OCI-LY1 (cell line): ENCODE results near the gene MRC2.

Experiments
- H2AFZ ChIP-seq: fragments of 200-600 bp; sonication (generic), shearing (Covaris generic); 2 replicates; pipeline ENCODE4 v1.6.0; 2014; ENCODE audit warnings: antibody characterized with exemption, mild to moderate bottlenecking, low read length
- H3F3A ChIP-seq: fragments of 200-600 bp; sonication (generic), shearing (Covaris generic); 2 replicates; pipeline ENCODE4 v1.6.0; 2014; ENCODE audit warnings: mild to moderate bottlenecking, antibody characterized with exemption, low read length, moderate library complexity; ENCODE audit not compliant: insufficient read depth
- H3K27ac ChIP-seq: fragments of 200-600 bp; sonication (generic); 2 replicates; pipeline ENCODE4 v1.5.1; 2014; ENCODE audit warnings: low read length, mixed run types, mild to moderate bottlenecking, low read depth; ENCODE audit not compliant: poor library complexity, severe bottlenecking
- H3K27me3 ChIP-seq: fragments of 200-600 bp; sonication (generic); 2 replicates; pipeline ENCODE4 v1.6.0; 2014; ENCODE audit warnings: antibody characterized with exemption, mild to moderate bottlenecking, low read length, moderate library complexity; ENCODE audit not compliant: insufficient read depth
- H3K36me3 ChIP-seq: fragments of 200-600 bp; sonication (generic); 2 replicates; pipeline ENCODE4 v1.6.1; 2014; ENCODE audit warnings: mild to moderate bottlenecking, antibody characterized with exemption, low read length, moderate library complexity, mixed read lengths; ENCODE audit not compliant: insufficient read depth
- H3K4me1 ChIP-seq: fragments of 200-600 bp; sonication (generic); 2 replicates; pipeline ENCODE4 v1.5.1; 2014; ENCODE audit warnings: mild to moderate bottlenecking, low read length, moderate library complexity; ENCODE audit not compliant: insufficient read depth, severe bottlenecking
- H3K4me2 ChIP-seq: fragments of 200-600 bp; sonication (generic), shearing (Covaris generic); 2 replicates; pipeline ENCODE4 v1.6.1; 2014; ENCODE audit warnings: low read length
- H3K4me3 ChIP-seq: fragments of 200-600 bp; sonication (generic); 2 replicates; pipeline ENCODE4 v1.5.1; 2014; ENCODE audit warnings: low read length, low read depth, mild to moderate bottlenecking, mixed read lengths; ENCODE audit not compliant: poor library complexity, severe bottlenecking
- H3K79me2 ChIP-seq: fragments of 200-600 bp; shearing (Covaris generic); 2 replicates; pipeline ENCODE4 v1.6.1; 2016; ENCODE audit warnings: mixed run types, low read length, mixed read lengths; ENCODE audit not compliant: insufficient read depth
- H3K9ac ChIP-seq: fragments of 200-600 bp; sonication (generic), shearing (Covaris generic); 2 replicates; pipeline ENCODE4 v1.6.1; 2014; ENCODE audit warnings: mild to moderate bottlenecking, low read length, mixed read lengths
- H3K9me2 ChIP-seq: fragments of 200-600 bp; sonication (generic), shearing (Covaris generic); 2 replicates; pipeline ENCODE4 v1.6.1; 2014; ENCODE audit warnings: low read depth, mild to moderate bottlenecking, low read length, mixed read lengths
- H3K9me3 ChIP-seq: fragments of 200-600 bp; shearing (Covaris generic); 2 replicates; pipeline ENCODE4 v1.6.1; 2014; ENCODE audit warnings: low read length, mixed read lengths
- H4K20me1 ChIP-seq: fragments of 200-600 bp; sonication (generic), shearing (Covaris generic); 2 replicates; pipeline ENCODE4 v1.6.0; 2016; ENCODE audit warnings: mild to moderate bottlenecking, low read length; ENCODE audit not compliant: insufficient read depth
- EZH2 ChIP-seq: fragments of 200-600 bp; sonication (generic), shearing (Covaris generic); IDR thresholded peaks from 2 replicates; pipeline ENCODE4 v1.8.0; 2017; ENCODE audit warnings: borderline replicate concordance, mixed run types, mild to moderate bottlenecking, antibody characterized with exemption, low read length, moderate library complexity, mixed read lengths
- TF ChIP-seq, protein P1 (sequence below): fragments of 200-600 bp; sonication (generic), shearing (Covaris generic); IDR thresholded peaks from 2 replicates; pipeline ENCODE4 v1.5.1; 2017; ENCODE audit warnings: mild to moderate bottlenecking, antibody characterized with exemption, low read length, moderate library complexity, mixed read lengths

MRC2 gene, protein sequence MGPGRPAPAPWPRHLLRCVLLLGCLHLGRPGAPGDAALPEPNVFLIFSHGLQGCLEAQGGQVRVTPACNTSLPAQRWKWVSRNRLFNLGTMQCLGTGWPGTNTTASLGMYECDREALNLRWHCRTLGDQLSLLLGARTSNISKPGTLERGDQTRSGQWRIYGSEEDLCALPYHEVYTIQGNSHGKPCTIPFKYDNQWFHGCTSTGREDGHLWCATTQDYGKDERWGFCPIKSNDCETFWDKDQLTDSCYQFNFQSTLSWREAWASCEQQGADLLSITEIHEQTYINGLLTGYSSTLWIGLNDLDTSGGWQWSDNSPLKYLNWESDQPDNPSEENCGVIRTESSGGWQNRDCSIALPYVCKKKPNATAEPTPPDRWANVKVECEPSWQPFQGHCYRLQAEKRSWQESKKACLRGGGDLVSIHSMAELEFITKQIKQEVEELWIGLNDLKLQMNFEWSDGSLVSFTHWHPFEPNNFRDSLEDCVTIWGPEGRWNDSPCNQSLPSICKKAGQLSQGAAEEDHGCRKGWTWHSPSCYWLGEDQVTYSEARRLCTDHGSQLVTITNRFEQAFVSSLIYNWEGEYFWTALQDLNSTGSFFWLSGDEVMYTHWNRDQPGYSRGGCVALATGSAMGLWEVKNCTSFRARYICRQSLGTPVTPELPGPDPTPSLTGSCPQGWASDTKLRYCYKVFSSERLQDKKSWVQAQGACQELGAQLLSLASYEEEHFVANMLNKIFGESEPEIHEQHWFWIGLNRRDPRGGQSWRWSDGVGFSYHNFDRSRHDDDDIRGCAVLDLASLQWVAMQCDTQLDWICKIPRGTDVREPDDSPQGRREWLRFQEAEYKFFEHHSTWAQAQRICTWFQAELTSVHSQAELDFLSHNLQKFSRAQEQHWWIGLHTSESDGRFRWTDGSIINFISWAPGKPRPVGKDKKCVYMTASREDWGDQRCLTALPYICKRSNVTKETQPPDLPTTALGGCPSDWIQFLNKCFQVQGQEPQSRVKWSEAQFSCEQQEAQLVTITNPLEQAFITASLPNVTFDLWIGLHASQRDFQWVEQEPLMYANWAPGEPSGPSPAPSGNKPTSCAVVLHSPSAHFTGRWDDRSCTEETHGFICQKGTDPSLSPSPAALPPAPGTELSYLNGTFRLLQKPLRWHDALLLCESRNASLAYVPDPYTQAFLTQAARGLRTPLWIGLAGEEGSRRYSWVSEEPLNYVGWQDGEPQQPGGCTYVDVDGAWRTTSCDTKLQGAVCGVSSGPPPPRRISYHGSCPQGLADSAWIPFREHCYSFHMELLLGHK (N-terminal part only)

DNA sequence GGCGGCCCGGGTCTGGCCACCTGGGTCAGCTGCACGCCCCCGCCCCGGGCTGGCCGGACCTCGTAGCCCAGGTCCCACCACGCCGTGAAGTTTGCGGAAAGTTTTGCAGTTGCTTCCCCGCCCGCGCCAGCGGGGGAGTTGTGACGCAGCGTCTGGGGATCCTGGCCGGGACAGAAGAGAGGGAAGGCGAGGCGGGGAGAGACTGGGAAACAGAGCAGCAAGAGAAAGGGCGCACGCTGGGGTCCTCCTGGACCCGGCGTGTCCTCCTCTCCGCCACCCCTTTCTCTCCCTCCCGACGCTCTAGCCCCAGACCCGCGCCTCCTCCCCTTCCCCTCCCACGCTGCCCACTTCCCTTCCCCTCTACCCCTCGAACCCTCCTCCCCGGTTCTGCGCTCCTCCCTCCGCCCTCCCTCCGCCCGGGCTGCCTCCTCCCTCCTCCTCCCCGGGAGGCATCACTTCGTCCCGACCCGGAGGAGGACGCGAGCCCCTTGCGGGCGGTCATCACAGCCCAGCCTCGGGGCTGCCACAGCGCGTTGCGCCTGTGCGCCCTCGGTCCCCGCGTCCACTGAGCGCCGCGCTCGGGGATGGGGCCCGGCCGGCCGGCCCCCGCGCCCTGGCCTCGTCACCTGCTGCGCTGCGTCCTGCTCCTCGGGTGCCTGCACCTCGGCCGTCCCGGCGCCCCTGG lies at the start of gene MRC2:
Gene MRC2, plus strand, starts transcription at position 452 of the 685 bp plus-strand sequence. Its CDS starts 133 bp downstream, at position 585.
- Histone ChIP-seq H3K27ac (no peak within 1 kb of the TSS), H3K9ac (no peak within 1 kb of the TSS), H3K79me2 (no peaks in the 10 kb centered on the region), H3K9me2 (no peaks in the 10 kb centered on the region), H4K20me1 (no peaks in the 10 kb centered on the region), H3F3A (no peaks in the 10 kb centered on the region), H2AFZ (no peak within 1 kb of the TSS), H3K9me3 (no peaks in the 10 kb centered on the region), H3K27me3 (no peaks in the 10 kb centered on the region; the same call in 1 of the 2 replicates), H3K4me1 (no peaks in the 10 kb centered on the region), H3K4me2 (peak within 1 kb of the TSS; percentile 23; the same call in 1 of the 2 replicates), H3K36me3 (no peaks in the 10 kb centered on the region; the same call in 1 of the 2 replicates), H3K4me3 (no peak within 1 kb of the TSS)
- TF ChIP-seq EZH2, result no peak
- TF ChIP-seq, protein P1, sequence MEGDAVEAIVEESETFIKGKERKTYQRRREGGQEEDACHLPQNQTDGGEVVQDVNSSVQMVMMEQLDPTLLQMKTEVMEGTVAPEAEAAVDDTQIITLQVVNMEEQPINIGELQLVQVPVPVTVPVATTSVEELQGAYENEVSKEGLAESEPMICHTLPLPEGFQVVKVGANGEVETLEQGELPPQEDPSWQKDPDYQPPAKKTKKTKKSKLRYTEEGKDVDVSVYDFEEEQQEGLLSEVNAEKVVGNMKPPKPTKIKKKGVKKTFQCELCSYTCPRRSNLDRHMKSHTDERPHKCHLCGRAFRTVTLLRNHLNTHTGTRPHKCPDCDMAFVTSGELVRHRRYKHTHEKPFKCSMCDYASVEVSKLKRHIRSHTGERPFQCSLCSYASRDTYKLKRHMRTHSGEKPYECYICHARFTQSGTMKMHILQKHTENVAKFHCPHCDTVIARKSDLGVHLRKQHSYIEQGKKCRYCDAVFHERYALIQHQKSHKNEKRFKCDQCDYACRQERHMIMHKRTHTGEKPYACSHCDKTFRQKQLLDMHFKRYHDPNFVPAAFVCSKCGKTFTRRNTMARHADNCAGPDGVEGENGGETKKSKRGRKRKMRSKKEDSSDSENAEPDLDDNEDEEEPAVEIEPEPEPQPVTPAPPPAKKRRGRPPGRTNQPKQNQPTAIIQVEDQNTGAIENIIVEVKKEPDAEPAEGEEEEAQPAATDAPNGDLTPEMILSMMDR, result no peak

DNA sequence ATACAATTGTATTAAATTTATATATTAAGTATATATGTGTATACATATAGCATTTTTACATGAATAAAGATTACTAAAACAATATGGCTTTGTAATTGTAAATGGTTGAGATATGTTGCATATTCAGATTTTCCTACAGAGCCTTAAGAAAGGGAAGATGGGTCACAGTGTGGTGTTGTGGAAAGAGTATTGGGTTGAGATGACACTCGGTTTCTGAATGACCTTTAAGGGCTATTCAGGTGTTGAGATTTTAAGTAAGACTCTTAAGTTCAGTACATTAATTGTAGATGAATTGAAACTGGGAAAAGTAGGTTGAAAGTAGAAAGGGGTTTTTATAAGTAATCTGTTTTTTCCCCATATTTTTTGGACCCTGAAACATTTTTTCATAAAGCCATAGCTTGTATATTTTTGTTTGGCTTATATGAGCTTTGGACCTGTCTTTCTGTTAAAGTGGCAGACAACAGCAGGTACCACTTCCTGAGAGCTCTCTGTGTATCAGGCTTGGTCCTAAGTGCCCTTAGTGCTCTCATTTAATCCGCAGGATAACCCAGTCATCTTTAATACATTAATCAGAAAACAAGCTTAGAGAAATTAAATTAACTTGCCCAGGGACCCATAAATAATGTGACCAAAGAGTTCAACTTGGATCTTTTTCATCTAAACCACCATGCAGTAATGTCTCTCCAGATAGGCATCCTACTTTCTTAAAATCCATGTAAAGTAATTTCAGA lies 48.5 kb upstream of the MRC2 start:
- no peaks in the 10 kb centered on the region for H3K79me2 ChIP-seq
- H3K27ac ChIP-seq, result no peak overlapping the region
- no peak overlapping the region for H3K9ac ChIP-seq
- H2AFZ ChIP-seq, result no peak overlapping the region
- H3K9me2 ChIP-seq, result no peaks in the 10 kb centered on the region
- no peak for TF ChIP-seq EZH2
- TF ChIP-seq, protein P1, result no peak
- peaks cover 68% of the 10 kb centered on the region for H3K36me3 ChIP-seq
- H3K4me3 ChIP-seq, result no peak overlapping the region
- no peaks in the 10 kb centered on the region for H4K20me1 ChIP-seq
- H3K4me2 ChIP-seq, result no peak overlapping the region
- H3F3A ChIP-seq, result no peaks in the 10 kb centered on the region
- H3K27me3 ChIP-seq, result no peaks in the 10 kb centered on the region
- no peaks in the 10 kb centered on the region for H3K9me3 ChIP-seq
- H3K4me1 ChIP-seq, result no peaks in the 10 kb centered on the region
